D721Med (cell line): ENCODE measurements around the gene FAM177A1.
"Not testable (repeated sequence)": the region's sequence is repeated elsewhere in the genome, so short reads cannot be mapped to it uniquely, and the experiment has no call there.

Experiments
- DNase-seq: peaks from one replicate; pipeline ENCODE4 v3.0.0; 2011; ENCODE audit warnings: low spot score; ENCODE audit not compliant: insufficient read length
- FAIRE-seq: peaks from 2 replicates; lab custom pipeline; 2011; peaks lifted over from hg19 to GRCh38; lab: Jason Lieb, UNC
- TF ChIP-seq, protein P1 (sequence below): IDR thresholded peaks from 2 replicates; pipeline ENCODE4 v1.5.1; 2012; ENCODE audit warnings: mild to moderate bottlenecking, control low read depth; ENCODE audit not compliant: insufficient read depth; ENCODE audit errors: missing control alignments

Gene FAM177A1

GRCh38 chr14:35028435-35028834 is 17.6 kb upstream of the FAM177A1 start:
- FAIRE-seq (no peak), DNase-seq (no peak)
- TF ChIP-seq, protein P1, sequence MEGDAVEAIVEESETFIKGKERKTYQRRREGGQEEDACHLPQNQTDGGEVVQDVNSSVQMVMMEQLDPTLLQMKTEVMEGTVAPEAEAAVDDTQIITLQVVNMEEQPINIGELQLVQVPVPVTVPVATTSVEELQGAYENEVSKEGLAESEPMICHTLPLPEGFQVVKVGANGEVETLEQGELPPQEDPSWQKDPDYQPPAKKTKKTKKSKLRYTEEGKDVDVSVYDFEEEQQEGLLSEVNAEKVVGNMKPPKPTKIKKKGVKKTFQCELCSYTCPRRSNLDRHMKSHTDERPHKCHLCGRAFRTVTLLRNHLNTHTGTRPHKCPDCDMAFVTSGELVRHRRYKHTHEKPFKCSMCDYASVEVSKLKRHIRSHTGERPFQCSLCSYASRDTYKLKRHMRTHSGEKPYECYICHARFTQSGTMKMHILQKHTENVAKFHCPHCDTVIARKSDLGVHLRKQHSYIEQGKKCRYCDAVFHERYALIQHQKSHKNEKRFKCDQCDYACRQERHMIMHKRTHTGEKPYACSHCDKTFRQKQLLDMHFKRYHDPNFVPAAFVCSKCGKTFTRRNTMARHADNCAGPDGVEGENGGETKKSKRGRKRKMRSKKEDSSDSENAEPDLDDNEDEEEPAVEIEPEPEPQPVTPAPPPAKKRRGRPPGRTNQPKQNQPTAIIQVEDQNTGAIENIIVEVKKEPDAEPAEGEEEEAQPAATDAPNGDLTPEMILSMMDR: no peak

DNA sequence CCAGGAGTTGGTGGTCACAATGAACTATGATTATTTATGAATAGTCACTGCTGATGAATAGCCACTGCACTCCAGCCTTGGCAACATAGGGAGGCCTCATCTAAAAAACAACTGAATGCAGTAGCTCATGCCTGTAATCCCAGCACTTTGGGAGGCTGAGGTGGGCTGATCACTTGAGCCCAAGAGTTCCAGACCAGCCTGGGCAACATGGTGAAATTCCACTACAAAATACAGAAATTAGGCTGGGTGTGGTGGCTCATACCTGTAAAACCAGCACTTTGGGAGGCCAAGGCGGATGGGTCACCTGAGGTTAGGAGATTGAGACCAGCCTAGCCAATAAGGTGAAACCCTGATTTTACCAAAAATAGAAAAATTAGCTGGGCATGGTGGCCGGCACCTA is 13.5 kb upstream of the FAM177A1 start:
- no peak for FAIRE-seq
- no peak for DNase-seq
- TF ChIP-seq, protein P1: no peak

- TF ChIP-seq, protein P1: no peak
- DNase-seq (no peak), FAIRE-seq (no peak)
These were observed 11.6 kb upstream of the FAM177A1 start for GRCh38 chr14:35034440-35034833.

DNA sequence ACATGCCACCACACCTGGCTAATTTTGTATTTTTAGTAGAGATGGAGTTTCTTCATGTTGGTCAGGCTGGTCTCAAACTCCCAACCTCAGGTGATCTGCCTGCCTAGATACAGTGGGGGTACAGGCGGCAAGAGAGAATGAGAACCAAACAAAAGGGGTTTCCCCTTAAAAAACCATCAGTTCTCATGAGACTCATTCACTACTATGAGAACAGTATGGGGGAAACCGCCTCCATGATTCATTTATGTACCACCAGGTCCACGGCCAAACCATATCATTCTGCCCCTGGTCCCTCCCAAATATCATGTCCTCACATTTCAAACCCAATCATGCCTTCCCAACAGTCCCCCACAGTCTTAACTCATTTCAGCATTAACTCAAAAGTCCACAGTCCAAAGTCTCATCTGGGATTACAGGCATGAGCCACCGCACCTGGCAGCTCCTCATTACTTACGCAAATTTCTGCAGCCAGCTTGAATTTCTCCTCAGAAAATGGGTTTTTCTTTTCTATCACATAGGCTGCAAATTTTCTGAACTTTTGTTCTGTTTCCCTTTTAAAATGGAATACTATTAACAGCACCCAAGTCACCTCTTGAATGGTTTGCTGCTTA is 11.0 kb upstream of the FAM177A1 start:
- not testable (repeated sequence) for FAIRE-seq, DNase-seq

GRCh38 chr14:35038312-35038711 is 7.8 kb upstream of the FAM177A1 start:
- FAIRE-seq: not testable (repeated sequence)

DNA sequence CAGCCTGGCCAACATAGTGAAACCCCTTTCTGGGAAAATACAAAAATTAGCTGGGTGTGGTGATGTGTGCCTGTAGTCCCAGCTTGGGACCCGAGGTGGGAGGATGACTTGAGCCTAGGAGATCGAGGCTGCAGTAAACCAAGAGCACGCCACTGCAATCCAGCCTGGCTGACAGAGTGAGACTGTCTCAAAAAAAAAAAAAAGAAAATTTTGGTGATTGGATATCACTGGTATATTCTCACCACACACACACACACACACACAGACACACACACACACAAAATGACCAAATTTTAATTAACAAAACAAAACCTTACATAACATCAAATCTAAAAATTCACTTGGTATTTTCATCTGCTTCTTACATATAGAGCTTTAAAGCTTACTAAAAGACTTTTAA is 3.4 kb upstream of the FAM177A1 start:
- no peak for DNase-seq
- FAIRE-seq: no peak
- TF ChIP-seq, protein P1: no peak

More at GRCh38 chr14:35038312-35038711, 7.8 kb upstream of the FAM177A1 start:
- not testable (repeated sequence) for DNase-seq

DNA sequence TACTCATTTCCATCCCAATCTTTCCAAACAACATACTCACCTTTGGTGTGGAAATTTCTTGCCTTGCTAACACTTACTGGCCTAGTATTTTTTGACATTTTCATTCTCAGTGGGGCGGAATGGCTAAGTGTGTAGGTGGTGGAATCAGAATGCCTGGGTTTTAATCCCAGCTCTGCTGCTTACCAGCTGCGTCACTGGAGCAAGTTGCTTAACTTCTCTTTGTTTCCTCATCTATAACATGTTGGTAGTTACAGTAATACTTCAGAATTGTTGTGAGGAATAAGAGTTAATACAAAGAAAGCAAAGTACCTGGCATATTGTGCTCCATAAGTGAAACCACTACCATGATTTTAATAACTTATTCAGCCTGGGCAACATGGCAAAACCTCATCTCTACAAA is 3.0 kb upstream of the FAM177A1 start:
- DNase-seq: no peak
- TF ChIP-seq, protein P1: no peak
- no peak for FAIRE-seq

- FAIRE-seq (no peak), DNase-seq (no peak)
- TF ChIP-seq, protein P1: no peak
These were observed 904 bp upstream of the FAM177A1 start for GRCh38 chr14:35044939-35045797.
